Transverse colon (tissue), 3 donors: ENCODE results near the gene KHDRBS2.

Experiments
- POLR2A ChIP-seq: fragments of 450-650 bp; IDR thresholded peaks from one replicate; pipeline ENCODE4 v1.6.1; 2016; ENCODE audit warnings: antibody characterized with exemption, mild to moderate bottlenecking, moderate library complexity
- TF ChIP-seq, protein P1 (sequence below), 5 experiments: fragments of 200-600 bp in 3 of 5; fragments of 450-650 bp in 2 of 5; sonication (generic) in 3 of 5; IDR thresholded peaks; 1 replicate in 2 of 5; 2 replicates in 3 of 5; pipeline ENCODE4 v1.5.1; 2016 to 2017; ENCODE audit warnings: antibody characterized with exemption in 5 of 5, inconsistent platforms in 3 of 5, mild to moderate bottlenecking in 2 of 5, moderate library complexity in 1 of 5

DNA sequence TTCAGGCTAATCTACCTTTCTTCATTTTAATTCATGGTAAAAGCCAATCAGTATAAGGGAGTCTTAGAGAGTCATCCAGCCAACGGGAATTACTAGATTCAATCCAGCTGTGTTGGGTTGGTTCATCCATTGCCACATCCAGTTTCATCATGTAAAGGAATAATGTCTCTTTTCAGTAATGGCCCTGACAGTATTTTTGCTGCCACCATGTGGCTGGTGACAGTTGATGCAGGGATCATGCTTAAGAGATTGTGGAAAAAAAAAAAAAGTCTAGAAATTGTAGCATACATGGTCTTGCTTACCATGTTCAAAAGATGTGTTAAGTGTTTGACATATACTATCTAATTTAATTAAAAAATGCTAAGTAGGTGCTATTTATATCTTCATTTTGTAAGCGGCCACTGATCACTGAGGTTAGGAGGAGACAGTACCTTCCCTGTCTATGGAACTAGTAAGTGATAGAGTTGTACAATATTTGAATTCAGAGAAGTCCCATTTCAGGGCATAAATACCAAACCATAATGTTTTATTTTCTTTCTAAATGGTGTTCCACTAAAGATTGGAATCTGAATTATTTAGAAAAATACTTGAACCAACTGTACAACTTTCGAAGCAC is 135.9 kb downstream of the KHDRBS2 start:
- TF ChIP-seq, protein P1, sequence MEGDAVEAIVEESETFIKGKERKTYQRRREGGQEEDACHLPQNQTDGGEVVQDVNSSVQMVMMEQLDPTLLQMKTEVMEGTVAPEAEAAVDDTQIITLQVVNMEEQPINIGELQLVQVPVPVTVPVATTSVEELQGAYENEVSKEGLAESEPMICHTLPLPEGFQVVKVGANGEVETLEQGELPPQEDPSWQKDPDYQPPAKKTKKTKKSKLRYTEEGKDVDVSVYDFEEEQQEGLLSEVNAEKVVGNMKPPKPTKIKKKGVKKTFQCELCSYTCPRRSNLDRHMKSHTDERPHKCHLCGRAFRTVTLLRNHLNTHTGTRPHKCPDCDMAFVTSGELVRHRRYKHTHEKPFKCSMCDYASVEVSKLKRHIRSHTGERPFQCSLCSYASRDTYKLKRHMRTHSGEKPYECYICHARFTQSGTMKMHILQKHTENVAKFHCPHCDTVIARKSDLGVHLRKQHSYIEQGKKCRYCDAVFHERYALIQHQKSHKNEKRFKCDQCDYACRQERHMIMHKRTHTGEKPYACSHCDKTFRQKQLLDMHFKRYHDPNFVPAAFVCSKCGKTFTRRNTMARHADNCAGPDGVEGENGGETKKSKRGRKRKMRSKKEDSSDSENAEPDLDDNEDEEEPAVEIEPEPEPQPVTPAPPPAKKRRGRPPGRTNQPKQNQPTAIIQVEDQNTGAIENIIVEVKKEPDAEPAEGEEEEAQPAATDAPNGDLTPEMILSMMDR (IDR thresholded peaks at IDR 0.05) = peak; percentile 33 to 57 (median 43)
- no peak for TF ChIP-seq POLR2A
